ENCODE results near the gene ARHGAP4.

The ARHGAP4 gene

DNA sequence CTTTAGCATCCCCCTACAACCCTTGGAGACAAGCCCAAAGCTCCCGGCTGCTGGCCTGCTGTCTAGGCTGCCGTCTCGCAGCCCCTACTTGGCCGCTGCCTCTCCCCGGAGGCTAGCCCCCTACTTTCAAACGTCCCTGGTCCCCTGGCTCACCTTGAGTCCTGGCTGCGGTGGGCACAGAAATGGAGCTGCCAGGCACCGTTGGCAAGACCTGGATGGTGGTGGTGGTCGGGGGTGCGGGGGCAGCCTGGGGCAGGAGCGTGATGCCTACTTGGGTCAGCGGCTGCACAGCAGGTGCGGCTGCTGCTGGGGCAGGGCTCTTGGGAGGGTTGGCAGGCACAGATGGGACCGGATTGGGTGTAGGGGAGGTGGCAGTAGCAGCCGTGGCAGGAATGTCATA, 33.6 kb upstream of the ARHGAP4 start:
- peaks cover 81% of the 10 kb centered on the region; the same call in 1 of the 2 replicates for H3K36me3 ChIP-seq (ENCODE audit: insufficient read depth, low read length)
- no peak overlapping the region for H3K27ac ChIP-seq
- H3K4me3 ChIP-seq = no peak overlapping the region
- no peak for DNase-seq (ENCODE audit: low read depth, low spot score)
- TF ChIP-seq FOXP2 (optimal IDR thresholded peaks at IDR 0.05; ENCODE audit: control extremely low read depth, extremely low read length, insufficient read depth) (no peak), EZH2 (IDR thresholded peaks at IDR 0.05) (no peak), POLR2AphosphoS5 (IDR thresholded peaks at IDR 0.05; ENCODE audit: borderline replicate concordance, low read depth, low read length) (no peak)
- no peak overlapping the region for H3K9ac ChIP-seq (ENCODE audit: insufficient read length)
- no peaks in the 10 kb centered on the region for H3K9me3 ChIP-seq (ENCODE audit: low read depth, low read length)

GRCh38 chrX:153958605-153959004, 32.5 kb upstream of the ARHGAP4 start:
- Histone ChIP-seq H3K27ac (no peak overlapping the region), H3K9me3 (ENCODE audit: low read depth, low read length) (no peaks in the 10 kb centered on the region), H3K9ac (ENCODE audit: insufficient read length) (no peak overlapping the region), H3K36me3 (ENCODE audit: insufficient read depth, low read length) (peaks cover 80% of the 10 kb centered on the region; the same call in 1 of the 2 replicates), H3K4me3 (no peak overlapping the region)
- no peak for DNase-seq (ENCODE audit: low read depth, low spot score)
- TF ChIP-seq POLR2AphosphoS5 (IDR thresholded peaks at IDR 0.05; ENCODE audit: borderline replicate concordance, low read depth, low read length) = no peak
- TF ChIP-seq FOXP2 (optimal IDR thresholded peaks at IDR 0.05; ENCODE audit: control extremely low read depth, extremely low read length, insufficient read depth) = no peak
- TF ChIP-seq EZH2 (IDR thresholded peaks at IDR 0.05) = no peak

- no peak for TF ChIP-seq POLR2AphosphoS5 (IDR thresholded peaks at IDR 0.05; ENCODE audit: borderline replicate concordance, low read depth, low read length)
- no peak for TF ChIP-seq FOXP2 (optimal IDR thresholded peaks at IDR 0.05; ENCODE audit: control extremely low read depth, extremely low read length, insufficient read depth)
- no peak for TF ChIP-seq EZH2 (IDR thresholded peaks at IDR 0.05)
- DNase-seq (ENCODE audit: low read depth, low spot score) = no peak
- Histone ChIP-seq H3K27ac (no peak overlapping the region), H3K4me3 (no peak overlapping the region), H3K36me3 (ENCODE audit: insufficient read depth, low read length) (peaks cover 82% of the 10 kb centered on the region), H3K9me3 (ENCODE audit: low read depth, low read length) (no peaks in the 10 kb centered on the region), H3K9ac (ENCODE audit: insufficient read length) (no peak overlapping the region)
These were observed 31.2 kb upstream of the ARHGAP4 start for GRCh38 chrX:153957224-153957623.

DNA sequence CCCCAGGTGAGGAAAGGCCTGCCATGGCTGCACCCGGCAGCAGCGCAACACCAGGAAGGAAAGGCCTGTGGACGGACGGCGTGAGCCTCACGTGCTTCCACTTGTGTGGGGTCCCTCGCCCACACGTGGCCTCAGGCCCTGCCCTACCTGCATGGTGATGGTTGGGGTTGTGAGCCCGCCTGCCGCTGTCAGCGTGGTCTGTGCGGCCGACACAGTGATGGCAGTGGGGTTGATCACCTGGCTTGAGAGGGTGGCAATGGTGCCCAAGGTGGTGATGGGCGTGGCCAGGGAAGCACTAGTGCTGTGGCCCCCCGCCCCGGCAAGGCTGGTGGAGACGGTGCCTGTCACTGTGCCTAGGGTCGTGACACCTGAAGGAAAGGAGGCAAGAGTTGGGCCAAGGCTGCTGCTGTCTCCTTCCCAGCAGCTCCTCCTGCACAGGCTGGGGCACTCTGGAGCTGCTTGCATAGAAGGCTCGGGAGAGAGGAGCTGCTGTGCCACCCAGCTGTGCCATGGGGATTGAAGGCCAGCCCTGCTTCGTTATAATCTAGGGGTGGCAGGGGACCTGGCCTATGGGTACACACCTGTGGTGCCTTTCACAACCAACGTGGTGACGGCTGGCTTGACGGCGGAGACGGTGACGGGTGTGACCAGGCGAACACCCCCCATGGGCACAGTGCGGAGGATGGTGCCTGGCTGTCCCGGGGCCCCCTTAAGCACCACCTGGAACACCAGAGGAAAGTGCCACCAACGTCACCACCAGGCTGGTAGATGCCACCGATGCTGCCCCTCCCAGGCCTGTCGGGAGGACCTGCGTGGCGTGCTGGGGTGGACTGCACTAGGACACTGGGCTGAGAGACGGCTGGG, 30.2 kb upstream of the ARHGAP4 start:
- TF ChIP-seq POLR2AphosphoS5 (IDR thresholded peaks at IDR 0.05; ENCODE audit: borderline replicate concordance, low read depth, low read length) (no peak), EZH2 (IDR thresholded peaks at IDR 0.05) (no peak), FOXP2 (optimal IDR thresholded peaks at IDR 0.05; ENCODE audit: control extremely low read depth, extremely low read length, insufficient read depth) (no peak)

GRCh38 chrX:153955228-153955732, 29.2 kb upstream of the ARHGAP4 start:
- no peak overlapping the region for H3K9ac ChIP-seq (ENCODE audit: insufficient read length)
- no peak overlapping the region for H3K27ac ChIP-seq
- H3K36me3 ChIP-seq (ENCODE audit: insufficient read depth, low read length) = peaks cover 84% of the 10 kb centered on the region
- no peak for DNase-seq (ENCODE audit: low read depth, low spot score)
- H3K4me3 ChIP-seq = no peak overlapping the region
- TF ChIP-seq EZH2 (IDR thresholded peaks at IDR 0.05) (no peak), POLR2AphosphoS5 (IDR thresholded peaks at IDR 0.05; ENCODE audit: borderline replicate concordance, low read depth, low read length) (no peak), FOXP2 (optimal IDR thresholded peaks at IDR 0.05; ENCODE audit: control extremely low read depth, extremely low read length, insufficient read depth) (no peak)
- H3K9me3 ChIP-seq (ENCODE audit: low read depth, low read length) = no peaks in the 10 kb centered on the region

More for the DNA sequence above, 30.2 kb upstream of the ARHGAP4 start:
- Histone ChIP-seq H3K4me3 (no peak overlapping the region), H3K36me3 (ENCODE audit: insufficient read depth, low read length) (peaks cover 82% of the 10 kb centered on the region), H3K9me3 (ENCODE audit: low read depth, low read length) (no peaks in the 10 kb centered on the region), H3K9ac (ENCODE audit: insufficient read length) (no peak overlapping the region), H3K27ac (no peak overlapping the region)
- no peak for DNase-seq (ENCODE audit: low read depth, low spot score)

GRCh38 chrX:153954558-153955227, 28.6 kb upstream of the ARHGAP4 start:
- Histone ChIP-seq H3K4me3 (no peak overlapping the region), H3K27ac (no peak overlapping the region), H3K9ac (ENCODE audit: insufficient read length) (no peak overlapping the region), H3K9me3 (ENCODE audit: low read depth, low read length) (no peaks in the 10 kb centered on the region), H3K36me3 (ENCODE audit: insufficient read depth, low read length) (peaks cover 85% of the 10 kb centered on the region)
- no peak for DNase-seq (ENCODE audit: low read depth, low spot score)
- no peak for TF ChIP-seq FOXP2 (optimal IDR thresholded peaks at IDR 0.05; ENCODE audit: control extremely low read depth, extremely low read length, insufficient read depth)
- no peak for TF ChIP-seq POLR2AphosphoS5 (IDR thresholded peaks at IDR 0.05; ENCODE audit: borderline replicate concordance, low read depth, low read length)
- no peak for TF ChIP-seq EZH2 (IDR thresholded peaks at IDR 0.05)

DNA sequence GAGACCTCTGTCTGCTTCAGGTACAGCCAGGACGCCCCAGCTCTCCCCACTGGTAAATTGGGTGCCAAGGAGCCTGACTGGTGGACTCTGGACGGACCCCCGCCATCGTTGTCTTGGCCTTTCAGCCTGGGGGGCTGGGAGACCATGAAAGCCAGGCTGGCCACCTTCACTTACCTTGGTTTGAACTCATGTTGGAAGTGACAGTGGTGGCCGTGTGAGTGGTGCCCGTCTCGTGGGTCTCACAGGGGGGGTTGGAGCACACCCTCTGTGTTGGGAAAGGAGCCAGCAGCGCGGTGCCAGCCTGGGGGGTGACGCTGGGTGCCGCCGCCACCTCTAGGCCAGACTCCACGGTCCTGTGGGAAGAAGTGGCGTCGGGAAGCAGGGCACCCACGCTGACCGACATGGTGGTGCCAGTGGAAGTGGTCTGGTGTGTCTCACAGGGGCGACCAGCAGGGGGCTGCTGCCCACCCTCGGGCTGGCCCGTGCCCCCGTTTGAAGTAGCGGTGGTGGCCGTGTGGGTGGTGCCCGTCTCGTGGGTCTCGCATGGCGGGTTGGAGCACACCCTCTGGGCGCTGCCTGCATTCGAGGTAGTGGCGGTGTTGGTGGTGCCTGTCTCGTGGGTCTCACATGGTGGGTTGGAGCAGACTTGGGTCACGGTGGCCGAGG, 28.0 kb upstream of the ARHGAP4 start:
- Histone ChIP-seq H3K9me3 (ENCODE audit: low read depth, low read length) (no peaks in the 10 kb centered on the region), H3K4me3 (no peak overlapping the region), H3K27ac (no peak overlapping the region), H3K9ac (ENCODE audit: insufficient read length) (no peak overlapping the region), H3K36me3 (ENCODE audit: insufficient read depth, low read length) (peaks cover 83% of the 10 kb centered on the region)
- TF ChIP-seq POLR2AphosphoS5 (IDR thresholded peaks at IDR 0.05; ENCODE audit: borderline replicate concordance, low read depth, low read length) = no peak
- no peak for TF ChIP-seq FOXP2 (optimal IDR thresholded peaks at IDR 0.05; ENCODE audit: control extremely low read depth, extremely low read length, insufficient read depth)
- TF ChIP-seq EZH2 (IDR thresholded peaks at IDR 0.05) = no peak
- no peak for DNase-seq (ENCODE audit: low read depth, low spot score)

DNA sequence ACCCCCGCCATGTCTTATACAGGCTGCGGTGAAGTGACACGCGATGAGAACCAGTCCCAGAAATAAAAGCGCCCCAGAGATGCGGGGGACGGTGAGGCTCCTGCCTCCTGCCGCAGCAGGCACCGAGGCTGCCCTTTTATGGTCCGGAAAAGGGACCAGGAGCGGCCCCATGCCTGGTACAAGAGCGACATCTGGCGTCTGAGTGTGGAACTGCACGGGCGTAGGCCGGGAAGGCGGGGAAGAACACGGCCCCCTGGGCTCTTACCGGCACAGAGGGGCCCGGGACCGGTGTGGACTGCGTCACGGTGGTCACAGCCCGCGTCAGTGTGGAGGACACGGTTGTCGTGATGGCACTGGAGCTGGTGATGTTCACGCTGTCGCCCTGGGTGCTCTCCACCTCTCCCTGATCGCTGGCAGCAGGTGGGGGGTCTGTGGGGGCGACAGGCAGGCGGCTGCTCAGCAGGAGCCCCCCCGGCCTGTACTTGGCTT, 27.3 kb upstream of the ARHGAP4 start:
- H3K27ac ChIP-seq = no peak overlapping the region
- no peaks in the 10 kb centered on the region for H3K9me3 ChIP-seq (ENCODE audit: low read depth, low read length)
- peaks cover 78% of the 10 kb centered on the region for H3K36me3 ChIP-seq (ENCODE audit: insufficient read depth, low read length)
- TF ChIP-seq EZH2 (IDR thresholded peaks at IDR 0.05) (no peak), FOXP2 (optimal IDR thresholded peaks at IDR 0.05; ENCODE audit: control extremely low read depth, extremely low read length, insufficient read depth) (no peak), POLR2AphosphoS5 (IDR thresholded peaks at IDR 0.05; ENCODE audit: borderline replicate concordance, low read depth, low read length) (no peak; the same call in 1 of the 2 replicates)
- DNase-seq (ENCODE audit: low read depth, low spot score) = no peak
- H3K4me3 ChIP-seq = no peak overlapping the region
- H3K9ac ChIP-seq (ENCODE audit: insufficient read length) = no peak overlapping the region
